K562 (cell line): Measurements from ENCODE around the gene MYH9. TPM values are rescaled to one million over a fixed set of nuclear protein-coding genes. Genes with fewer than 3 reads are reported as not detected.

Source experiments
- ATF3 ChIP-seq, 2 experiments: fragments of 450-650 bp in 1 of 2; sonication (generic) in 1 of 2; formaldehyde crosslinking in 1 of 2; IDR thresholded peaks in 1 of 2; conservative IDR thresholded peaks in 1 of 2; 2 replicates each; pipeline versions ENCODE4 v1.6.1 to v1.8.1; 2016 to 2023; ENCODE audit warnings: mild to moderate bottlenecking in 2 of 2, moderate library complexity in 2 of 2, inconsistent platforms in 1 of 2, missing genetic modification reagents in 1 of 2
- BCOR ChIP-seq: fragments of 450-650 bp; IDR thresholded peaks from 2 replicates; pipeline ENCODE4 v1.6.1; 2016
- DPF2 ChIP-seq: fragments of 450-650 bp; IDR thresholded peaks from 2 replicates; pipeline ENCODE4 v1.6.1; 2016
- MLLT1 ChIP-seq, 2 experiments: fragments of 450-650 bp; IDR thresholded peaks; 2 replicates each; pipeline ENCODE4 v1.6.1; 2016
- PCBP2 ChIP-seq: fragments of 200-400 bp; formaldehyde crosslinking; IDR thresholded peaks from 2 replicates; pipeline ENCODE4 v1.6.1; 2018; ENCODE audit warnings: low read length, low read depth, mild to moderate bottlenecking, moderate library complexity; ENCODE audit not compliant: poor library complexity, severe bottlenecking
- RFX7 ChIP-seq: fragments of 250-450 bp; sonication (Bioruptor Pico); IDR thresholded peaks from 2 replicates; pipeline ENCODE4 v1.5.1; 2021; ENCODE audit warnings: mild to moderate bottlenecking
- RUNX1 ChIP-seq: sonication (generic); IDR thresholded peaks from 2 replicates; pipeline ENCODE4 v1.6.1; 2016; ENCODE audit warnings: antibody characterized with exemption, low read depth
- SLC30A9 ChIP-seq: fragments of 250-450 bp; sonication (Bioruptor Pico); IDR thresholded peaks from 2 replicates; pipeline ENCODE4 v1.8.0; 2022; ENCODE audit warnings: mild to moderate bottlenecking, moderate library complexity
- TAL1 ChIP-seq: fragments of 450-650 bp; IDR thresholded peaks from 2 replicates; pipeline ENCODE4 v1.6.1; 2016; ENCODE audit warnings: mild to moderate bottlenecking
- TCF7L2 ChIP-seq: fragments of 150-350 bp; IDR thresholded peaks from 2 replicates; pipeline ENCODE4 v1.6.1; 2016; ENCODE audit warnings: low read depth, mild to moderate bottlenecking, low read length, moderate library complexity
- TRIM25 ChIP-seq: fragments of 450-650 bp; IDR thresholded peaks from 2 replicates; pipeline ENCODE4 v1.7.0; 2016; ENCODE audit warnings: borderline replicate concordance
- ZBTB7A ChIP-seq: IDR thresholded peaks from 2 replicates; pipeline ENCODE4 v1.6.1; 2011; ENCODE audit warnings: low read depth, mild to moderate bottlenecking, low read length, moderate library complexity, borderline replicate concordance; ENCODE audit not compliant: control insufficient read depth
- ZC3H11A ChIP-seq: IDR thresholded peaks from 2 replicates; pipeline ENCODE4 v1.6.1; 2012; ENCODE audit warnings: low read depth, low read length, improper control_type of control experiment
- ZFP36 ChIP-seq: fragments of 150-350 bp; IDR thresholded peaks from 2 replicates; pipeline ENCODE4 v1.6.1; 2018; ENCODE audit warnings: low read length, low read depth; ENCODE audit not compliant: partially characterized antibody
- ZNF76 ChIP-seq: fragments of 250-450 bp; sonication (Bioruptor Pico); IDR thresholded peaks from 2 replicates; pipeline ENCODE4 v1.4.0; 2020; ENCODE audit warnings: mild to moderate bottlenecking, moderate library complexity, borderline replicate concordance
- polyA plus RNA-seq, 8 experiments: library from polyadenylated mRNA; depleted of rRNA in 4 of 8; stranded (reverse) in 5 of 8; unstranded in 3 of 8; fragments of >200 nt; fragmentation: Nextera tagmentation in 2 of 8; fragmentation: Illumina TruSeq in 1 of 8; extraction: Ambion mirVana in 2 of 8; extraction: Trizol in 1 of 8; gene quantifications; 2 replicates each; pipeline versions ENCODE4 v1.2.1 to v1.2.3, GENCODE V29; 2011 to 2014; ENCODE audit warnings: inconsistent platforms in 1 of 8, missing spikeins in 1 of 8
- total RNA-seq, 7 experiments: library from RNA; depleted of rRNA in 6 of 7; stranded (reverse); fragments of >200 nt in 6 of 7; fragmentation: Illumina TruSeq in 2 of 7; extraction: Trizol in 2 of 7; gene quantifications; 2 replicates each; pipeline versions ENCODE4 v1.2.1 to v1.2.3, GENCODE V29; 2011 to 2021; ENCODE audit warnings: low replicate concordance in 1 of 7
- TF ChIP-seq, protein P1 (sequence below): fragments of 250-450 bp; sonication (Bioruptor Pico); IDR thresholded peaks from 2 replicates; pipeline ENCODE4 v1.8.0; 2021; ENCODE audit warnings: moderate library complexity, mild to moderate bottlenecking, inconsistent platforms
- TF ChIP-seq, protein P2 (sequence below): fragments of 250-450 bp; sonication (Bioruptor Pico); IDR thresholded peaks from 2 replicates; pipeline ENCODE4 v1.6.1; 2021; ENCODE audit warnings: mild to moderate bottlenecking
- TF ChIP-seq, protein P3 (sequence below): sonication (generic); formaldehyde crosslinking; IDR thresholded peaks from 2 replicates; pipeline ENCODE4 v1.4.0; 2020; ENCODE audit warnings: mild to moderate bottlenecking, missing genetic modification reagents

The MYH9 gene
- total and polyA plus RNA-seq, 9 of the 15 experiments (the other 6 are each of a cell fraction or from before 2014, with no cell fraction given) = 0.71 to 111 (median 24.6) TPM

- TF ChIP-seq DPF2 (peak; percentile 48; the same call in 1 of the 2 replicates), TCF7L2 (peak; percentile 72), ZNF76 (no peak), ZC3H11A (no peak), PCBP2 (no peak), RUNX1 (no peak), SLC30A9 (CRISPR knock-in tag) (no peak), ATF3 (IDR thresholded peaks at IDR 0.05) (no peak), ATF3 (CRISPR knock-in tag; conservative IDR thresholded peaks at IDR 0.05) (no peak), TAL1 (peak; percentile 37), MLLT1 (IDR thresholded peaks at IDR 0.05) (no peak), ZBTB7A (peak; percentile 60; the same call in 1 of the 2 replicates), BCOR (no peak), ZFP36 (no peak), RFX7 (no peak), TRIM25 (no peak)
- TF ChIP-seq, protein P1, sequence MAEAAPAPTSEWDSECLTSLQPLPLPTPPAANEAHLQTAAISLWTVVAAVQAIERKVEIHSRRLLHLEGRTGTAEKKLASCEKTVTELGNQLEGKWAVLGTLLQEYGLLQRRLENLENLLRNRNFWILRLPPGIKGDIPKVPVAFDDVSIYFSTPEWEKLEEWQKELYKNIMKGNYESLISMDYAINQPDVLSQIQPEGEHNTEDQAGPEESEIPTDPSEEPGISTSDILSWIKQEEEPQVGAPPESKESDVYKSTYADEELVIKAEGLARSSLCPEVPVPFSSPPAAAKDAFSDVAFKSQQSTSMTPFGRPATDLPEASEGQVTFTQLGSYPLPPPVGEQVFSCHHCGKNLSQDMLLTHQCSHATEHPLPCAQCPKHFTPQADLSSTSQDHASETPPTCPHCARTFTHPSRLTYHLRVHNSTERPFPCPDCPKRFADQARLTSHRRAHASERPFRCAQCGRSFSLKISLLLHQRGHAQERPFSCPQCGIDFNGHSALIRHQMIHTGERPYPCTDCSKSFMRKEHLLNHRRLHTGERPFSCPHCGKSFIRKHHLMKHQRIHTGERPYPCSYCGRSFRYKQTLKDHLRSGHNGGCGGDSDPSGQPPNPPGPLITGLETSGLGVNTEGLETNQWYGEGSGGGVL (CRISPR knock-in tag) = no peak
- TF ChIP-seq, protein P2, sequence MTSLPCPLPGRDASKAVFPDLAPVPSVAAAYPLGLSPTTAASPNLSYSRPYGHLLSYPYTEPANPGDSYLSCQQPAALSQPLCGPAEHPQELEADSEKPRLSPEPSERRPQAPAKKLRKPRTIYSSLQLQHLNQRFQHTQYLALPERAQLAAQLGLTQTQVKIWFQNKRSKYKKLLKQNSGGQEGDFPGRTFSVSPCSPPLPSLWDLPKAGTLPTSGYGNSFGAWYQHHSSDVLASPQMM = no peak
- TF ChIP-seq, protein P3, sequence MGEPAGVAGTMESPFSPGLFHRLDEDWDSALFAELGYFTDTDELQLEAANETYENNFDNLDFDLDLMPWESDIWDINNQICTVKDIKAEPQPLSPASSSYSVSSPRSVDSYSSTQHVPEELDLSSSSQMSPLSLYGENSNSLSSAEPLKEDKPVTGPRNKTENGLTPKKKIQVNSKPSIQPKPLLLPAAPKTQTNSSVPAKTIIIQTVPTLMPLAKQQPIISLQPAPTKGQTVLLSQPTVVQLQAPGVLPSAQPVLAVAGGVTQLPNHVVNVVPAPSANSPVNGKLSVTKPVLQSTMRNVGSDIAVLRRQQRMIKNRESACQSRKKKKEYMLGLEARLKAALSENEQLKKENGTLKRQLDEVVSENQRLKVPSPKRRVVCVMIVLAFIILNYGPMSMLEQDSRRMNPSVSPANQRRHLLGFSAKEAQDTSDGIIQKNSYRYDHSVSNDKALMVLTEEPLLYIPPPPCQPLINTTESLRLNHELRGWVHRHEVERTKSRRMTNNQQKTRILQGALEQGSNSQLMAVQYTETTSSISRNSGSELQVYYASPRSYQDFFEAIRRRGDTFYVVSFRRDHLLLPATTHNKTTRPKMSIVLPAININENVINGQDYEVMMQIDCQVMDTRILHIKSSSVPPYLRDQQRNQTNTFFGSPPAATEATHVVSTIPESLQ (CRISPR knock-in tag) = no peak
Observed at GRCh38 chr22:36329254-36330078, 58.3 kb downstream of the MYH9 start (continued).
